PC-9 (cell line): ENCODE measurements around the gene TMPRSS2.

ENCODE experiments used
- EZH2 ChIP-seq: fragments of 200-600 bp; sonication (generic); IDR thresholded peaks from 2 replicates; pipeline ENCODE4 v1.8.0; 2017; ENCODE audit warnings: antibody characterized with exemption, low read depth
- TF ChIP-seq, protein P1 (sequence below): fragments of 200-600 bp; sonication (generic); conservative IDR thresholded peaks from 2 replicates; pipeline ENCODE4 v1.6.1; 2017; ENCODE audit warnings: mixed run types, antibody characterized with exemption, mild to moderate bottlenecking, moderate library complexity

DNA sequence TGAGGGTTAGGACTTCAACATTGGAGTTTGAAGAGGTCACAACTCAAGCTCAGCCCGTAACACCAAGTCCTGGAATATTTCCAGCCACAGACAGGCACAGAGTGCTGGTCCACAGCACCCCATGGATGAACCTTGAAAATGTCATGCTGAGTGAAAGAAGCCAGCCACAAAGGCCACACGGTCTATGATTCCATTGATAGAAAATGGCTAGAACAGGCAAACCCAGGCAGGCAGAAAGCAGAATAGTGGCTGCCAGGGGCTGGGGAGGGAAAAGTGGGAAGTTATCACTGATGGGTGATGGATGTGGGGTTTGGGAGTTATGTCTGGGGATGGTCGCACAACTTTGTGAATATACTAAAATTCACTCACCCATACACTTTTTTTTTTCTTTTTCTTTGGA, 60.6 kb downstream of the TMPRSS2 start:
- TF ChIP-seq, protein P1, sequence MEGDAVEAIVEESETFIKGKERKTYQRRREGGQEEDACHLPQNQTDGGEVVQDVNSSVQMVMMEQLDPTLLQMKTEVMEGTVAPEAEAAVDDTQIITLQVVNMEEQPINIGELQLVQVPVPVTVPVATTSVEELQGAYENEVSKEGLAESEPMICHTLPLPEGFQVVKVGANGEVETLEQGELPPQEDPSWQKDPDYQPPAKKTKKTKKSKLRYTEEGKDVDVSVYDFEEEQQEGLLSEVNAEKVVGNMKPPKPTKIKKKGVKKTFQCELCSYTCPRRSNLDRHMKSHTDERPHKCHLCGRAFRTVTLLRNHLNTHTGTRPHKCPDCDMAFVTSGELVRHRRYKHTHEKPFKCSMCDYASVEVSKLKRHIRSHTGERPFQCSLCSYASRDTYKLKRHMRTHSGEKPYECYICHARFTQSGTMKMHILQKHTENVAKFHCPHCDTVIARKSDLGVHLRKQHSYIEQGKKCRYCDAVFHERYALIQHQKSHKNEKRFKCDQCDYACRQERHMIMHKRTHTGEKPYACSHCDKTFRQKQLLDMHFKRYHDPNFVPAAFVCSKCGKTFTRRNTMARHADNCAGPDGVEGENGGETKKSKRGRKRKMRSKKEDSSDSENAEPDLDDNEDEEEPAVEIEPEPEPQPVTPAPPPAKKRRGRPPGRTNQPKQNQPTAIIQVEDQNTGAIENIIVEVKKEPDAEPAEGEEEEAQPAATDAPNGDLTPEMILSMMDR, result no peak
- TF ChIP-seq EZH2, result no peak
